Mesenchymal stem cell (in vitro differentiated cells and primary cell): Measurements from ENCODE around the gene MATCAP1.

Source experiments
- DNase-seq: peaks from one replicate; pipeline ENCODE4 v3.0.0-alpha.2; 2013
- H2AFZ ChIP-seq: one replicate; pipeline ENCODE4 v1.6.1; 2013; ENCODE audit warnings: low read depth, mild to moderate bottlenecking, control low read depth, inconsistent platforms, low read length, moderate library complexity
- H2AK5ac ChIP-seq: 2 replicates; pipeline ENCODE4 v1.6.1; 2013; ENCODE audit warnings: low read length, moderate library complexity, mild to moderate bottlenecking, inconsistent platforms; ENCODE audit not compliant: severe bottlenecking
- H2BK120ac ChIP-seq: one replicate; pipeline ENCODE4 v1.6.1; 2013; ENCODE audit warnings: low read depth, mild to moderate bottlenecking, inconsistent platforms, low read length, moderate library complexity
- H2BK12ac ChIP-seq, 2 experiments: one replicate each; pipeline ENCODE4 v1.6.1; 2013; ENCODE audit warnings: inconsistent platforms in 2 of 2, low read length in 2 of 2, mild to moderate bottlenecking in 2 of 2, moderate library complexity in 2 of 2, control low read depth in 1 of 2
- H2BK15ac ChIP-seq: one replicate; pipeline ENCODE4 v1.6.1; 2013; ENCODE audit warnings: mild to moderate bottlenecking, low read depth, inconsistent platforms; ENCODE audit not compliant: poor library complexity, severe bottlenecking
- H2BK5ac ChIP-seq: 2 replicates; pipeline ENCODE4 v1.6.1; 2013; ENCODE audit warnings: low read depth, mild to moderate bottlenecking, low read length, control low read depth, inconsistent platforms; ENCODE audit not compliant: poor library complexity, severe bottlenecking
- H3K14ac ChIP-seq, 2 experiments: one replicate each; pipeline ENCODE4 v1.6.1; 2013; ENCODE audit warnings: inconsistent platforms in 2 of 2, low read length in 2 of 2, control low read depth in 1 of 2, mild to moderate bottlenecking in 1 of 2, moderate library complexity in 1 of 2
- H3K18ac ChIP-seq, 2 experiments: one replicate each; pipeline ENCODE4 v1.6.1; 2013; ENCODE audit warnings: inconsistent platforms in 2 of 2, low read length in 2 of 2, control low read depth in 1 of 2, low read depth in 1 of 2, mild to moderate bottlenecking in 1 of 2
- H3K23ac ChIP-seq, 2 experiments: one replicate each; pipeline ENCODE4 v1.6.1; 2013; ENCODE audit warnings: inconsistent platforms in 2 of 2, low read length in 2 of 2, mild to moderate bottlenecking in 2 of 2, moderate library complexity in 2 of 2, control low read depth in 1 of 2
- H3K27ac ChIP-seq: 2 replicates; pipeline ENCODE4 v1.5.1; 2013; ENCODE audit warnings: mild to moderate bottlenecking, moderate library complexity, low read length, control low read depth, inconsistent platforms; ENCODE audit not compliant: poor library complexity, severe bottlenecking
- H3K27me3 ChIP-seq, 2 experiments: 2 replicates each; pipeline versions ENCODE4 v1.6.1 to v1.7.0; 2013; ENCODE audit warnings: low read length in 2 of 2, mild to moderate bottlenecking in 2 of 2, moderate library complexity in 2 of 2, control low read depth in 1 of 2, inconsistent platforms in 1 of 2; ENCODE audit not compliant: control insufficient read depth in 1 of 2, insufficient read depth in 1 of 2
- H3K36me3 ChIP-seq, 2 experiments: 2 replicates each; pipeline versions ENCODE4 v1.6.1 to v1.7.0; 2013; ENCODE audit warnings: low read length in 2 of 2, control low read depth in 1 of 2, inconsistent platforms in 1 of 2, low read depth in 1 of 2, mild to moderate bottlenecking in 1 of 2; ENCODE audit not compliant: insufficient read depth in 2 of 2, control insufficient read depth in 1 of 2
- H3K4ac ChIP-seq, 2 experiments: one replicate each; pipeline ENCODE4 v1.6.1; 2013; ENCODE audit warnings: inconsistent platforms in 2 of 2, low read length in 2 of 2, mild to moderate bottlenecking in 2 of 2, moderate library complexity in 2 of 2, control low read depth in 1 of 2, low read depth in 1 of 2
- H3K4me1 ChIP-seq: 2 replicates; pipeline ENCODE4 v1.6.1; 2013; ENCODE audit warnings: low read depth, low read length, control low read depth; ENCODE audit not compliant: control insufficient read depth, insufficient read depth
- H3K4me2 ChIP-seq: 2 replicates; pipeline ENCODE4 v1.6.1; 2013; ENCODE audit warnings: low read length, mild to moderate bottlenecking, inconsistent platforms; ENCODE audit not compliant: poor library complexity, severe bottlenecking
- H3K4me3 ChIP-seq, 2 experiments: 2 replicates each; pipeline versions ENCODE4 v1.5.1 to v1.7.0; 2013; ENCODE audit warnings: low read length in 2 of 2, mild to moderate bottlenecking in 2 of 2, control low read depth in 1 of 2, low read depth in 1 of 2; ENCODE audit not compliant: insufficient read depth in 1 of 2
- H3K79me1 ChIP-seq: replicated peaks from 2 replicates; pipeline ENCODE4 v1.6.1; 2013; ENCODE audit warnings: mild to moderate bottlenecking, control low read depth, low read length, inconsistent platforms; ENCODE audit not compliant: poor library complexity, severe bottlenecking
- H3K9ac ChIP-seq: 2 replicates; pipeline ENCODE4 v1.7.0; 2013; ENCODE audit warnings: mild to moderate bottlenecking, low read length, moderate library complexity
- H3K9me3 ChIP-seq: 2 replicates; pipeline ENCODE4 v1.7.0; 2013; ENCODE audit warnings: mild to moderate bottlenecking, low read length; ENCODE audit not compliant: control insufficient read depth
- H4K8ac ChIP-seq: one replicate; pipeline ENCODE4 v1.6.1; 2013; ENCODE audit warnings: inconsistent platforms, mild to moderate bottlenecking, low read length, moderate library complexity
- H4K91ac ChIP-seq: one replicate; pipeline ENCODE4 v1.6.1; 2013; ENCODE audit warnings: mild to moderate bottlenecking, low read length, inconsistent platforms
- small RNA-seq: library from polyadenylated mRNA; stranded (forward); fragments of <200 nt; extraction: miRNeasy Mini kit (QIAGEN cat#:217004); gene quantifications from one replicate; pipeline ENCODE3, GENCODE V24; 2013; ENCODE audit warnings: low read depth

Gene MATCAP1

GRCh38 chr16:67128417-67128816, 55.3 kb downstream of the MATCAP1 start:
- no peak overlapping the region for H3K27ac ChIP-seq
- H3K4me3 ChIP-seq: no peak overlapping the region
- H3K27me3 ChIP-seq: no peaks in the 10 kb centered on the region
- H3K36me3 ChIP-seq: peaks cover 30 to 79% of the 10 kb centered on the region in 2 experiments
- H2AK5ac ChIP-seq: no peak overlapping the region
- no peak overlapping the region for H3K4ac ChIP-seq
- H2AFZ ChIP-seq: no peak overlapping the region
- H4K8ac ChIP-seq: no peak overlapping the region
- no peak overlapping the region for H3K4me2 ChIP-seq
- H2BK12ac ChIP-seq: no peak overlapping the region
- no peaks in the 10 kb centered on the region for H3K9me3 ChIP-seq
- no peak overlapping the region for H2BK5ac ChIP-seq
- peaks cover 10% of the 10 kb centered on the region for H3K79me1 ChIP-seq
- no peak overlapping the region for H3K18ac ChIP-seq
- H2BK120ac ChIP-seq: no peak overlapping the region
- no peak overlapping the region for H3K14ac ChIP-seq
- DNase-seq: no peak
- peaks cover 2% of the 10 kb centered on the region for H3K4me1 ChIP-seq
- H2BK15ac ChIP-seq: no peak overlapping the region
- no peak overlapping the region for H3K23ac ChIP-seq
- H4K91ac ChIP-seq: no peak overlapping the region
- H3K9ac ChIP-seq: no peak overlapping the region

Small RNAs within 50 kb of the gene (small RNA-seq; reads per million reads assigned to genes)
- 92.3 reads per million, percentile 92 among the genes with 10 or more reads in this experiment for gene MIR328
